ENCODE data around the gene NTSR1.
A peak's percentile ranks its signal among the peaks of the same experiment; 100 is the strongest.

NTSR1 gene

GRCh38 chr20:62741701-62742491 lies 33.3 kb downstream of the NTSR1 start:
- no peak for DNase-seq
- no peaks in the 10 kb centered on the region for H3K9me3 Mint-ChIP-seq

GRCh38 chr20:62742550-62742949 lies 33.9 kb downstream of the NTSR1 start:
- no peak overlapping the region for H3K4me3 Mint-ChIP-seq
- peaks cover 9% of the 10 kb centered on the region for H3K27me3 Mint-ChIP-seq

More at GRCh38 chr20:62741701-62742491, 33.3 kb downstream of the NTSR1 start:
- no peak overlapping the region for H3K4me3 Mint-ChIP-seq
- ATAC-seq: no peak
- H3K27ac Mint-ChIP-seq: no peak overlapping the region
- peaks cover 9% of the 10 kb centered on the region for H3K27me3 Mint-ChIP-seq
- peaks cover 51% of the 10 kb centered on the region for H3K4me1 Mint-ChIP-seq

GRCh38 chr20:62742979-62743776 lies 34.5 kb downstream of the NTSR1 start:
- ATAC-seq: no peak
- no peak overlapping the region for H3K4me3 Mint-ChIP-seq
- peaks cover 42% of the 10 kb centered on the region for H3K4me1 Mint-ChIP-seq
- no peaks in the 10 kb centered on the region for H3K9me3 Mint-ChIP-seq
- no peak for DNase-seq
- peaks cover 9% of the 10 kb centered on the region for H3K27me3 Mint-ChIP-seq
- no peak overlapping the region for H3K27ac Mint-ChIP-seq

More at GRCh38 chr20:62742550-62742949, 33.9 kb downstream of the NTSR1 start:
- no peak for ATAC-seq
- no peak overlapping the region for H3K27ac Mint-ChIP-seq
- no peaks in the 10 kb centered on the region for H3K9me3 Mint-ChIP-seq
- DNase-seq: no peak
- H3K4me1 Mint-ChIP-seq: peaks cover 47% of the 10 kb centered on the region

GRCh38 chr20:62743777-62744317 lies 35.2 kb downstream of the NTSR1 start:
- no peak for DNase-seq
- no peaks in the 10 kb centered on the region for H3K9me3 Mint-ChIP-seq
- H3K27ac Mint-ChIP-seq: no peak overlapping the region
- peaks cover 12% of the 10 kb centered on the region for H3K27me3 Mint-ChIP-seq
- H3K4me3 Mint-ChIP-seq: no peak overlapping the region
- peaks cover 36% of the 10 kb centered on the region for H3K4me1 Mint-ChIP-seq
- ATAC-seq: no peak

GRCh38 chr20:62744741-62745191 lies 36.1 kb downstream of the NTSR1 start:
- Mint-ChIP-seq H3K9me3 (no peaks in the 10 kb centered on the region), H3K4me3 (no peak overlapping the region), H3K27me3 (peaks cover 21% of the 10 kb centered on the region), H3K27ac (no peak overlapping the region), H3K4me1 (peaks cover 27% of the 10 kb centered on the region)
- ATAC-seq: no peak
- no peak for DNase-seq

GRCh38 chr20:62745279-62745951 lies 36.8 kb downstream of the NTSR1 start:
- H3K4me3 Mint-ChIP-seq: no peak overlapping the region
- DNase-seq: no peak
- no peak for ATAC-seq
- peak overlapping the region in 1 of 2 donors; percentile 1 for H3K27ac Mint-ChIP-seq
- peaks cover 21% of the 10 kb centered on the region for H3K4me1 Mint-ChIP-seq
- H3K27me3 Mint-ChIP-seq: peaks cover 28% of the 10 kb centered on the region
- H3K9me3 Mint-ChIP-seq: no peaks in the 10 kb centered on the region

GRCh38 chr20:62745952-62746288 lies 37.3 kb downstream of the NTSR1 start:
- DNase-seq (no peak), ATAC-seq (no peak)
- Mint-ChIP-seq H3K9me3 (no peaks in the 10 kb centered on the region), H3K4me3 (no peak overlapping the region), H3K27me3 (peaks cover 29% of the 10 kb centered on the region), H3K4me1 (peaks cover 18% of the 10 kb centered on the region), H3K27ac (no peak overlapping the region)

- H3K27ac Mint-ChIP-seq: no peak overlapping the region
- peaks cover 14% of the 10 kb centered on the region for H3K4me1 Mint-ChIP-seq
- DNase-seq (no peak), ATAC-seq (no peak)
- peaks cover 44% of the 10 kb centered on the region for H3K27me3 Mint-ChIP-seq
- H3K9me3 Mint-ChIP-seq: no peaks in the 10 kb centered on the region
- no peak overlapping the region for H3K4me3 Mint-ChIP-seq
Observed at GRCh38 chr20:62748311-62748710, 39.7 kb downstream of the NTSR1 start.

- peaks cover 49% of the 10 kb centered on the region for H3K27me3 Mint-ChIP-seq
- H3K4me3 Mint-ChIP-seq: no peak overlapping the region
- ATAC-seq (no peak), DNase-seq (no peak)
- H3K9me3 Mint-ChIP-seq: no peaks in the 10 kb centered on the region
- no peak overlapping the region for H3K27ac Mint-ChIP-seq
- H3K4me1 Mint-ChIP-seq: peaks cover 12% of the 10 kb centered on the region
Observed at GRCh38 chr20:62749851-62750445, 41.3 kb downstream of the NTSR1 start.

GRCh38 chr20:62751551-62752150 lies 43.0 kb downstream of the NTSR1 start:
- no peak overlapping the region for H3K27ac Mint-ChIP-seq
- H3K4me3 Mint-ChIP-seq: no peak overlapping the region
- H3K27me3 Mint-ChIP-seq: peaks cover 53% of the 10 kb centered on the region
- peaks cover 5% of the 10 kb centered on the region for H3K4me1 Mint-ChIP-seq
- no peaks in the 10 kb centered on the region for H3K9me3 Mint-ChIP-seq
- DNase-seq: no peak
- ATAC-seq: no peak

GRCh38 chr20:62752181-62752670 lies 43.6 kb downstream of the NTSR1 start:
- Mint-ChIP-seq H3K4me3 (no peak overlapping the region), H3K4me1 (peaks cover 5% of the 10 kb centered on the region), H3K27ac (peak overlapping the region in 1 of 2 donors; percentile 48), H3K27me3 (peaks cover 59% of the 10 kb centered on the region), H3K9me3 (no peaks in the 10 kb centered on the region)
- DNase-seq (no peak), ATAC-seq (no peak)

GRCh38 chr20:62752671-62753501 lies 44.2 kb downstream of the NTSR1 start:
- no peak for DNase-seq
- Mint-ChIP-seq H3K4me3 (no peak overlapping the region), H3K9me3 (no peaks in the 10 kb centered on the region), H3K27ac (no peak overlapping the region), H3K4me1 (peaks cover 5% of the 10 kb centered on the region), H3K27me3 (peaks cover 65% of the 10 kb centered on the region)
- ATAC-seq: no peak

- DNase-seq (no peak), ATAC-seq (no peak)
- H3K4me1 Mint-ChIP-seq: peaks cover 5% of the 10 kb centered on the region
- H3K9me3 Mint-ChIP-seq: no peaks in the 10 kb centered on the region
- no peak overlapping the region for H3K4me3 Mint-ChIP-seq
- no peak overlapping the region for H3K27ac Mint-ChIP-seq
- H3K27me3 Mint-ChIP-seq: peaks cover 65% of the 10 kb centered on the region
Observed at GRCh38 chr20:62753626-62754025, 45.0 kb downstream of the NTSR1 start.
